ENCODE results near the gene RAPSN. TPM values are rescaled to one million over a fixed set of nuclear protein-coding genes. Genes with fewer than 3 reads are reported as not detected.

The RAPSN gene
- total and polyA plus RNA-seq, 2 of the 8 experiments (the other 6 are each of a cell fraction or from before 2014, with no cell fraction given), result 0.06 to 0.34 TPM

GRCh38 chr11:47398551-47398950 lies 50.4 kb downstream of the RAPSN start:
- Histone ChIP-seq H2AFZ (ENCODE audit: low read length) (peak overlapping the region; percentile 58; the same call in 1 of the 2 replicates), H4K5ac (ENCODE audit: insufficient read length, low read depth, low read length) (peak overlapping the region; percentile 13), H3K27ac (ENCODE audit: low read depth, low read length) (no peak overlapping the region), H2BK120ac (replicated peaks; ENCODE audit: low read depth, low read length) (peak overlapping the region; percentile 3), H2BK20ac (ENCODE audit: low read length) (peak overlapping the region; percentile 40; the same call in 1 of the 2 replicates), H3K79me2 (ENCODE audit: control insufficient read depth in 1 of 2, insufficient read depth in 2 of 2, low read length in 2 of 2) (no peaks in the 10 kb centered on the region), H3K14ac (ENCODE audit: insufficient read length) (no peak overlapping the region), H3K23ac (ENCODE audit: insufficient read length) (no peak overlapping the region), H3K4me3 (ENCODE audit: extremely low read depth in 1 of 4, insufficient read depth in 2 of 4, low read depth in 3 of 4, low read length in 4 of 4) (no peak overlapping the region), H3K9me3 (ENCODE audit: insufficient read depth in 2 of 2, low read depth in 1 of 2, low read length in 1 of 2) (no peaks in the 10 kb centered on the region), H3K4ac (replicated peaks; ENCODE audit: insufficient read length, low read depth, low read length) (peak overlapping the region; percentile 44), H3K23me2 (ENCODE audit: low read depth, low read length) (peaks cover 6% of the 10 kb centered on the region; the same call in 1 of the 2 replicates), H2BK12ac (ENCODE audit: low read depth, low read length) (no peak overlapping the region; the same call in 1 of the 2 replicates), H3K56ac (replicated peaks; ENCODE audit: insufficient read length, low read depth, low read length) (no peak overlapping the region), H3K4me2 (ENCODE audit: insufficient read depth in 1 of 2, low read depth in 2 of 2, low read length in 2 of 2) (no peak overlapping the region; a peak in 2 of 4 replicates), H2BK5ac (ENCODE audit: low read depth, low read length) (0 out of 2 replicates have a peak overlapping the region, but pooled peaks have one; percentile 32), H4K20me1 (replicated peaks in 1 of 2; ENCODE audit: control insufficient read depth in 1 of 2, insufficient read depth in 2 of 2, low read length in 2 of 2) (no peaks in the 10 kb centered on the region), H4K91ac (replicated peaks; ENCODE audit: insufficient read length, low read length) (peak overlapping the region; percentile 36), H3K4me1 (replicated peaks in 1 of 4; ENCODE audit: control insufficient read depth in 3 of 4, insufficient read depth in 4 of 4, low read length in 3 of 4) (peaks cover 7 to 17% (median 7%) of the 10 kb centered on the region in 4 experiments), H3K79me1 (ENCODE audit: low read depth, low read length) (no peaks in the 10 kb centered on the region), H3K27me3 (replicated peaks in 1 of 4; ENCODE audit: control insufficient read depth in 3 of 4, extremely low read depth in 1 of 4, insufficient read depth in 3 of 4, low read length in 3 of 4) (no peaks in the 10 kb centered on the region), H4K8ac (ENCODE audit: extremely low read depth, insufficient read depth, low read length) (peak overlapping the region; percentile 29), H3K36me3 (ENCODE audit: control insufficient read depth in 2 of 4, insufficient read depth in 4 of 4, low read length in 3 of 4) (no peaks in the 10 kb centered on the region), H2AK5ac (ENCODE audit: low read depth, low read length) (no peak overlapping the region), H3K9ac (replicated peaks in 1 of 4; ENCODE audit: extremely low read depth in 1 of 4, low read depth in 3 of 4, low read length in 3 of 4) (no peak overlapping the region), H2BK15ac (ENCODE audit: low read length) (0 out of 2 replicates have a peak overlapping the region, but pooled peaks have one; percentile 61), H3K18ac (ENCODE audit: extremely low read depth, low read length) (no peak overlapping the region; the same call in none of the 2 replicates)
- ChIA-PET CTCF (ENCODE audit: partially characterized antibody) (interaction anchor here (0.5 to 3.2 kb wide), 7 partner anchors 9 to 595 kb away, joined by 3 to 13 read pairs (median 3); no protein-coding TSS in a partner anchor), POLR2A (ENCODE audit: partially characterized antibody) (interaction anchor here (1.2 to 3.5 kb wide), 3 partner anchors 9 to 14 kb away, joined by 3 to 29 read pairs (median 15); partner anchors contain the start of gene SLC39A13)
- FAIRE-seq (no peak), DNase-seq (ENCODE audit: low read depth in 1 of 2, low spot score in 2 of 2) (no peak)
- 93% methylated on average over 1 of the region's 1 CpG; no CpG with 5 or more reads in 1 of the 2 experiments for WGBS, 2 experiments (ENCODE audit: extremely low coverage in 1 of 2, insufficient coverage in 1 of 2, insufficient read length in 1 of 2, insufficient replicate concordance in 2 of 2, low coverage in 1 of 2, low lambda C conversion rate in 2 of 2, missing lambda C conversion rate in 1 of 2)
- TF ChIP-seq SP1 (IDR thresholded peaks at IDR 0.05; ENCODE audit: low read depth, low read length) (no peak), SP4 (IDR thresholded peaks at IDR 0.05; ENCODE audit: low read length) (no peak)
